HG03520 (cell line): Measurements from ENCODE around the gene ARHGEF18.
"Not testable (repeated sequence)": the region's sequence is repeated elsewhere in the genome, so short reads cannot be mapped to it uniquely, and the experiment has no call there.

Experiments
- ATAC-seq: cut with Tn5 transposase; IDR thresholded peaks from one replicate; pipeline ENCODE4 v1.9.1; 2021; ENCODE audit warnings: mild to moderate bottlenecking, moderate library complexity; ENCODE audit not compliant: unreplicated experiment

ARHGEF18 gene

DNA sequence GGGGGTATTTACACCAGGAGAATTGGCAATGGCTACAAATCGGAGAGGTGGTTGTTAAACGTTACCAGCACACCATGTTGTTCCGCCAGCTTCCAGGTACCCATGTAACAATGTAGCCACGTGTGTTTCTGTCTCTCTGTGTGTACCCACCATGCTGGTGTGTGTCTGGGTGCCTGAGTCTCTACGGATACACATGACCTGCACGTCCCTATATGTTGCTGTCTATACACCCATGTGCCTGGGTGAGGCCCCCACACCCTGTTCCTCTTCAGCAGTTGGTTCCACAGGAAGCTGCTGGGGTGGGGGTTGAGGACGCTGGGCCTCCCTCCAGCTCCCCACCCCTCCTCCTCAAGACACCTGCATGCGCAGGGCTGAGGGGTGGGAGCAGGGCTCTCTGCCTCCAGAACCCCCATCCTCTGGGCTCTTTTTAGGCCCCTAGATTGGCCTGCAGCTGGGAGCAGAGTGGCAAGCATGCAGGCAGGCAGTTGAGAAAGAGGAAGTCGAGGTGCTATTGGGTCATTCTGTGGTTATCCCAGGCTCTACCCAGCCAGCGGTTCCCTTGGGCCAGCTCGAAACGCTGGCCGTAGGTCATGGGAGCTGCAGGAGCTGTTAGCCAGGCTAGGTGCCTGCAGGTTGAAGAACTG is at the start of gene ARHGEF18:
ARHGEF18 (plus strand) TSS at position 351 of the 644 bp plus-strand sequence. CDS start 13,954 bp downstream, outside the sequence.
- ATAC-seq = no peak

DNA sequence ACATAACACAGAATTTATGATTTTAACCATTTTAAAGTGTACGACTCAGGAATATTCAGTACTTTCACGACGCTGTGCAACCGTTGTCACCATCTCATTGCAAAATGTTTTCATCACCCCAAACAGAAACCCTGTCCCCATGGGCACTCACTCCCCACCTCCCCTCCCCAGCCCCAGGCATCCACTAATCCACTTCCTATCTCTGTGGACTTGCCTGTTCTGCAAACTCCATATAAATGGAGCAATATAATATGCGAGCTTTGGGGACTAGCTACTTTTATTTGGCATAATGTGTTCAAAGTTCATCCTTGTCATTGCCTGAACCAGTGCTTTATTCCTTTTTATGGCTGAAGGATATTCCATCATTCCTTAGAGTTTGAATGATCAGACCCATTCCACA is 47.2 kb upstream of the ARHGEF18 start:
- ATAC-seq = no peak

DNA sequence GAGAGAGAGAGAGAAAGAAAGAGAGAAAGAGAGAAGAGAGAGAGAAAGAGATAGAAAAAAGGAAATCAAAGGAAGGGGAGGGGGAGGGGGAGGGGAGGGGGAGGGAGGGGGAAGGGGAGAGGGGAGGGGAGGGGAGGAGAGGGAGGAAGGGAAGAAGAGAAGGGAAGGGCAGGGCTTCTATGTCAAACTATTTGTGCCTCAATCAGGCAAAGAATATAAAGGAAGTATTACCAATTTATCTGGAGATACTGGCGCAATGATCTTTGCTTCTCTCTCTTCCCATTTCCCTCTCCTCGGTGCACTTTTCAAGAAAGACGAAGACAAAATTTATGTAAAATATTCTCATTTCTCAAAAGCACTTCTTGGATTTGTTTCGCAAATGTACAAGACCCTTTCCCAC is 45.3 kb upstream of the ARHGEF18 start:
- ATAC-seq = no peak

DNA sequence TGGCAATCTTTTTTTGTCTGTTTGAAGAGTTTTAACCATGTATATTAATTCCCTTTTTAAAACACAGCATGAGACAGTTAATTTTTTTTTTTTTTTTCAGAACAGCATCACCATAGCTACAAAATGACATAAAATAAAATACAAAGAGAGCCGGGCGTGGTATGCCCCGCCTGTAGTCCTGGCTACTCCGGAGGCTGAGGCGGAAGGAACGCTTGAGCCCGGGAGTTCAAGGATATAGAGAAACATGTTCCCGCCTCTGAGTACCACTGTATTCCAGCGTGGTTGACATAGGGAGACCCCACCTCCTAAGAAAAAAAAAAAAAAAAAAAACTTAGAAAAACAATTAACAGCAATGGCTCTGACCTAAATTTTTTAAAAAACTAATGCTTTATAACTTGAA is 44.5 kb upstream of the ARHGEF18 start:
- ATAC-seq = no peak

DNA sequence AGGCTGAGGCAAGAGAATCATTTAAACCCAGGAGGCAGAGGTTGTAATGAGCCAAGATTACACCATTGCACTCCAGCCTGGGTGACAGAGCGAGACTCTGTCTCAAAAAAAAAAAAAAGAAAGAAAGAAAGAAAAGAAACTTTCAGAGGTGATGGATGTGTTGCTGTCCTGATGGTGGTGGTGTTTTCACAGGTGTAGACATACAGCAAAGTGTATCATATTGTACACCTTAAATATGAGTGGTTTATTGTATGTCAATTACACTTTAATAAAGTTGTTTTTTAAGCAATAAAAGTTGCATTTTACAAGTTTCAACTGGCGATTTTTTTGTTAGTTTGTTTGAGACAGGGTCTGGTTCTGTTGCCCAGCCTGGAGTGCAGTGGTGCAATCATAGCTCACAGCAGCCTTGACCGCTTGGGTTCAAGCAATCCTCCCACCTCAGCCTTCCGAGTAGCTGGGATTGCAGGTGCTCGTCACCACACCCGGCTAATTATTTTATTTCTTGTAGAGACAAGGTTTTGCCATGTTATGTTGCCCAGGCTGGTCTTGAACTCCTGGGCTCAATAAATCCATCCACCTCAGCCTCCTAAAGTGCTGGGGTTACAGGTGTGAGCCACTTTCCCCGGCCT is 41.0 kb upstream of the ARHGEF18 start:
- no peak for ATAC-seq

DNA sequence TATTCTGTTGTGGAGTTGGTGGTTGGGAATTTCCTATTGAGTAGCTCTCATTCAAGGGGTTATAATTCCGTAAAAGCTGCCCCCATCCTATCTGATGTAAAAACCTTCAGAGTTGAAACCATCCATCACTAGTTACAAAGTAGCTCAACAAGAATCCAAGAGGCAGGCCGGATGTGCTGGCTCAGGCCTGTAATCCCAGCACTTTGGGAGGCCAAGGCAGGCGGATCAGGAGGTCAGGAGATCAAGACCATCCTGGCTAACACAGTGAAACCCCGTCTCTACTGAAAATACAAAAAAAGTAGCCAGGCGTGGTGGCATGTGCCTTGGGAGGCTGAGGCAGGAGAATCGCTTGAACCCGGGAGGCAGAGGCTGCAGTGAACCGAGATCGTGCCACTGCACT is 40.4 kb upstream of the ARHGEF18 start:
- ATAC-seq = not testable (repeated sequence)

DNA sequence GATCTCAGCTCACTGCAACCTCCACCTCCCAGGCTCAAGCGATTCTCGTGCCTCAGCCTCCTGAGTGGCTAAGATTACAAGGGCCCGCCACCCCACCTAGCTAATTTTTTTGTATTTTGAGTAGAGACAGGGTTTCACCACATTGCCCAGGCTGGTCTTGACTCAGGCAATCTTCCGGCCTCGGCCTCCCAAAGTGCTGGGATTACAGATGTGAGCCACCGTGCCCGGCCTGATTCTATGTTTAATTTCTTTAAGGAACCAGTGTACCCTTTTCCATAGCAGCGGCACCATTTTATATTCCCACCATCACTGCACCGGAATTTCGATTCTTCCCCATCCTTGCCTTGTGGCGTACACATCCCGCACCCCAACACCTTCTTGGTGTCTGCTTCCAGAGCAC is 36.8 kb upstream of the ARHGEF18 start:
- ATAC-seq = no peak

DNA sequence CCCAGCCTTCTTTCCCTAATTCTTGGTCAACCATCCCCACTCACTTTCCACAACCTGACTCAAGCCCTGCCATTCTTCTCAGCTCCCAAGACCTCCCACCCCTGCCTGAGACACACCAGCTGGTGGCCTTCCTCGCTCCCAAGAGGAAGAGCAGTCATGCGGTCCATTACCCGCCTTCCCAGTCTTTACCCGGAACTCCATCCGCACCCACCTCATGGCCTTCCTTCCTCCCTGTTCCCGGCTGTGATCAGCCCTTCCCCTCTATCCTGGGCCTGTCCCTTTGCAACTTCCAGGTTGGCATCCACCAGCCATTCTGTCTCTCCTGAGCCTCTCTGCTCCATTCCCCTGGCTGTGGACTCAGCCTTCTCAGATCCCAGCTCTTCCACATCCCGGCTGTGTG is 35.9 kb upstream of the ARHGEF18 start:
- no peak for ATAC-seq

DNA sequence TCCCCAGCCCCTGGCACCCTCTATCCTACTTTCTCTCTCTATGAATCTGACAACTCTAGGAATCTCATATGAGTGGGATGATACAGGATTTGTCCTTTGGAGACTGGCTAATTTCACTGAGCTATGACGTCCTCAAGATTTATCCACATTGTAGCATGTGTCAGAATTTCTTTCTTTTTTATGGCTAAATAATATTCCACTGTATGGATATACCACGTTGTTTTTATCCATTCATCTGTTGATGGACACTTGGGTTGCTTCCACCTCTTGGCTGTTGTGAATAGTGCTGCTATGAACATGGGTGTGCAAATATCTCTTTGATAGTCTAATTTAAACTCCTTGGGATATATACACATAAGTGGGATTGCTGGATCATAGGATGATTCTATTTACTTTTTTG is 30.6 kb upstream of the ARHGEF18 start:
- no peak for ATAC-seq

DNA sequence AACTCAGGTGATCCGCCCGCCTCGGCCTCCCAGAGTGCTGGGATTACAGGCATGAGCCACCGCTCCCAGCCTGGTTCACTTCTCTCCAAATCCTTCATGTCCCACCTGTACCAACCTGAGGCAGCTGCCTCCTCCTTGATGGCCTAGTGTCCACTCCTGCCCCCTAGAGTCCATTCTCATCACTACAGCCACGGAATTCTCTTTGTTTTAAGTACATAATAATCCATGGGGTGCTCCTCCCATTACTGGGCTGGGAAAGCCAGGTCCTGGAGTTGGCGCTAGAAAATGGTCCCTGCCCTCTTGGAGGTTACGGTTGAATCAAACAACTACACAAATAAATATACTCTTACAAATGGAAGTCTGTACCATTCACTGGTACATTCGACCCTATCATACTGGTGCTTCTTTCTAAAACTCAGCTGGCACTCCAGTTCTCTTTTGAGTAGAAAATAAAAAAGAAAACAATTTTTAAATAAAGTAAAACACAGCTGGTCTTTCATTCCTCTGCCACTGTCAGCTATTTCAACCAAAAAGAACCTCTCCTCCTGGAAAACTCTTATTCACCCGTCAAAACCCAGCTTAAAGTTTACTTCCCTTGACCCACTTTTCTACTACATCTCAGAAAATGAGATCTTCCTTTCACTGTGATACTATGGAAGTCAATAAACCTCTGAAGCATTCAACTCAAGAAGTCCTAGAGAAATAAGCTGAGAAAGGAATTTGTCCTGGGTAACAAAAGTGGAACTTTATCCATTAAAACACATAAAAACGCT is 22.4 kb upstream of the ARHGEF18 start:
- no peak for ATAC-seq

DNA sequence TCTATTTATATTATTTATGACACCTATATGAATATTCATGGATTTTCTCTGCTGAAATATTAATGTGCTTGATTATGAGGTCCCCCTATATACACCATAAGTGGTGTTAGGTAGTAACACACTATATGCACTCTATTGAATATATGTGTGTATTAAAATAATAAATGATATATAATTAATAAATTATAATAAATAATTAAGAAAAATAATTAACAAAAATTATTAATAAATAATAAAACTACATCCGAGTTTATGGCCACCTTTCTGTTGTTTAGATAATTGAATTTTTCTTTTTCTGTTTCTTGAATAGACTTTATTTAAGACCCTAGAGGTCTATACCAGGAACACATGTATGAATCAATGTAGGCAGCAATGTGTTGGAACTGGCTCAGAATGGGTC is 20.9 kb upstream of the ARHGEF18 start:
- no peak for ATAC-seq

DNA sequence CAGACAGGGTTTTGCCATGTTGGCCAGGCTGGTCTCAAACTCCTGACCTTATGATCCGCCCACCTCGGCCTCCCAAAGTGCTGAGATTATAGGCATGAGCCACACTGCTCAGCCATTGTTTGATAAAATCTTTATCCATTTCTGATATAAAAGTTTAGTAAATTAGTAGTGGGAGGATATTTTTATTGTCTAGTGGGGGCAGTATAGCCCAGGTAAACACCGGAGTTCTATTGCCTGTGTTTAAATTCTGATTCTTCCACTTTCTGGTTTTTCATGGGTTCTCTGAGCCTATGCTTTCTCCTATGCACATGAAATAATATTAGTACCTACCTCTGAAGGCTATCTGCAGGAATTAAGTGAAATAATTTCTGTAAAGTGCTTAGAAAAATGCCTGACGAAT is 20.1 kb upstream of the ARHGEF18 start:
- ATAC-seq = no peak

DNA sequence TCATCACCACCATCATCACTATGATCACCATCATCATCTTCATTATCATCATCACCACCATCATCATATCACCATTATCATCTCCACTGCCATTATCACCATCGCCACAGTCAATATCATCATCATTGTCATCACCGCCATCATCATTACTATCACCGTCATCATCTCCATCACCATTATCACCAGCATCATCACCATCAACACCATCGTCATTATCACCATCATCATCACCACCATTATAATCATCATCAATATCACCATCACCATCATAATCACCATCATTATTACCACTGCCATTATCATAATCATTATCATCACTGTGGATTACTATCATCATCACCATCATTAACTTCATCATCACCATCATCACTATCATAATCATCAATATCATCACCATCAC is 17.3 kb upstream of the ARHGEF18 start:
- ATAC-seq = no peak

DNA sequence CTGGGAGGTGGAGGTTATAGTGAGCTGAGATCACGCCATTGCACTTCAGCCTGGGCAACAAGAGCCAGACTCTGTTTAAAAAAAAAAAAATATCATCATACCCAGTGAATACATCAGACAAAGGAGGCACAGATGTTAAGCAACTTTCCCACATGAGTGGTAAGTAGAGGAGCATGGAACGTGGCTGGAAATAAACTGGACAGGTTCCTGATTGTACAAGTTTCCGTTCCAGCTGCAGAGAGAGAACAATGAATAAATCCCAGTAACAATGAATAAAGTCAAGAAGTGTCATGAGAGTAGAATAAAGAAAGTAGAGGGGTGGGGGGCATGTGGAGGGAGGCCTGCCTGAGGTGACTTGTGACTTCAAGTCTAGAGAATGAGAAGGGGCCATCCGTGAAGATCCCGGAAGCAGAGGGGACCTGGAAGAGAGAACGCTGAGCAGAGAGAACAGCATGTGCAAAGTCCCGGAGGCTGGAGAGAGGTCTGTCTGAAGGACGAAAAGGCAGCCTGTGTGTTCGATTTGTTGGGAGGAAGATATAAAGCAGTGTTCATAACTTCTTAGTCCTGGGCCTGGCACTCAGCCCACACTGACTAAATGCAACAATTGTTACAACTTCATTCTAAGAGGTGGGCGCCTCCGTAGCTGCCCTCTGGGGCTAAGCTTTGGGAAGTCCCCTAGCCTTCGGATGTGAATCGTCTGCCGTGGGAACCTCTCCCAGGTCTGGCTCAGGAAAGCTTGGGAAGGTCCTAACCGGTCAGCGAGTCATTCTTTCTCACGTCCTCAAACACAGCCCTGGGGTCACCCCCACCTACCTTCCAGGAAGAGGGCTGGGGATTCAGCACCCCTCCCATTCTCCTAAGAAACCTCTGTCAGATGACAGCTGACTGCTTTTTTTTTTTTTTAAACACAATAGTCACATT is 15.3 kb upstream of the ARHGEF18 start:
- no peak for ATAC-seq

DNA sequence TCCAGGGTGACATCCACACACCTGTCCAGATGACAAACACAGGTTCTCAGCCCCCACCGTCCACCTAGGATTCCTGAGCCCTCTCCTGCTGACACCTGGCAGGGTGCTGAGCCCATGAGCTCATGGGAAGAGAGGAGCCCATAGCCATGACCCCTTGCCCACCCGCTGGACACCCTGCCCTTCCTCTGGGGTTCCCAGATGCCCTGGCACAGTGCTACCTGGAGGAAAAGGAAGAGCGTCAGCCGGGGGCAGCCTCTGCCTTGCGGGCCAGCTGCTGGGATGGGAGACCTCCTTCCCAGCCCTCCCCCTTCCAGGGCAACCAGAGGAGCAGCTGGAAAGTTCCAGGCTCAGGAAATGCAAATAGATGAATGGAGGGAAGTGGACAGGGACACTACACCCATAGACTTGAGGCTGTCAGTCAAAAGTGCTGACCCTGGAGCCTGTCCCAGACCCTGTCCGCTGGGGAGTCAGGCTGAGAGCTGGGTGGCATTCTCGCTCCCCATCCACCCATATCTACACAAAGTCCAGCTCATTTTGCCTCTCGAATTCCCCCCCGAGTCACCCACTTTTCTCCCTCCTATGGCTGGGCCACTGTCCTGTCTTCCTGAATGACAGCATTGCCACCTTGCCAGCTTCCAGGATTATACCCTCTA is 12.3 kb upstream of the ARHGEF18 start:
- no peak for ATAC-seq

DNA sequence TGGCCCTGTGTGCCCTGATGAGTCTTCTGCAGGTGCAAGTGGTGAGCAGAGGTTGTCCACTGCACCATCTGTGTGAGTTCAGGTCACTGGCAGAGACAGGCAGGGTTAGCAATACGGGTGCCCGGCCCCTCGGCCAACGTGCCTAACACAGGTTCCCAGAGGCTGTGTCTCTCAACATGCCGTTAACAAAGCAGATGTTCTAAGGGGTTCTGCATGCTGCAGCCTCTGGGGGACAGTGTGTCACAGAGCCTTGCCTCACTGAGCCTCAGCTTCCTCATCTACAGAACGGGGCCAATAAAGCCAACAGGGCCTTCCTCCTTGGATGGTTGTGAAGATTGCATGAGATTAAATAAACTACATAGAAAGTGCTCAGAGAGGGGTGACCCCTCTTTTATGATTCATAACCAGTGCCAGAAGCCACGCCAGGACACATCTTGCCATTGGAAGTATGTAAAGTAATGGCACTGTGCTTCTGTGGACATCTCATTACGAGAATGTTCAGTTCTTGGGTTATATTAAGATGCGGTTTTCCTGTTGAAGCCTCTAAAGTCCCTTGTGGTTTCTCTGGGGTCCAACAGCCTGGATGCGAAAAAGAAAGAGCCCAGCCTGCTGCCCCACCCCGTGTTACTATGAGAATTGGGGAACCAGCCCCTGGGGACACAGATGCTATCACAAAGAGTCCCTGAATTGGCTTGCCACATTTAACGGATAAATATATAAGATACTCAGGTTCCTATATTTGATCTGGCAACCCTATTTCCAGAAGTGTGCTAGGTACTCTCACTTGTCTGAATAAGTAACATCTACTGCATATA is 11.2 kb upstream of the ARHGEF18 start:
- peak; percentile 77 for ATAC-seq

DNA sequence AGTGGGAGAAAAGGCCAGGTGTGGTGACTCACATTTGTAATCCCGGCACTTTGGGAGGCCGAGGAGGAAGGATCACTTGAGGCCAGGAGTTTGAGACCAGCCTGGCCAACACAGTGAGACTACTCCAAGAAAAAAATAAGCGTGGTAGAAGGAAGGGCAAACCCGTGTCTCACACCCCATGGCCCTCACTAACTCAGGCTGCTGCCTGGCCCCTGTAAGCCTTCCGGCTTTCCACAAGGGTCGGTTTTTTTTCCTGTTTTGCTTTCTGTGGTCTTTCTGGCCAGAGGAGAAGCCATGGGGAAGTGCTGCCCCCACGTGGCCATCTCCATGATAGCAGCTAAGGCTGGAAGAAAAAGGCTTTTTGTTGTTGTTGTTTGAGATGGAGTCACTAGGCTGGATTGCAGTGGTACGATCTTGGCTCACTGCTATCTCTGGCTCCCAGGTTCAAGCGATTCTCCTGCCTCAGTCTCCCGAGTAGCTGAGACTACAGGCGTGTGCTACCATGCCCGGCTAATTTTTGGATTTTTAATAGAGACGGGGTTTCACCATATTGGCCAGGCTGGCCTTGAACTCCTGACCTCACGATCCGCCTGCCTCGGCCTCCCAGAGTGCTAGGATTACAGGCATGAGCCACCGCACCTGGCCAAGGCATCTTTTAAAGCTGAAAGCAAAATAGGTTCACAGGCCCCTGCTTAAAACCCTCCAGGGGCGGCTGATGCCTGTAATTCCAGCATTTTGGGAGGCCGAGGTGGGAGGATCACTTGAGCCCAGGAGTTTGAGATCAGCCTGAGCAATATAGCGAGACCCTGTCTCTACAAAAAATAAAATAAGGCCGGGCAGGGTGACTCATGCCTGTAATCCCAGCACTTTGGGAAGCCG is 7.5 kb upstream of the ARHGEF18 start:
- ATAC-seq = no peak

DNA sequence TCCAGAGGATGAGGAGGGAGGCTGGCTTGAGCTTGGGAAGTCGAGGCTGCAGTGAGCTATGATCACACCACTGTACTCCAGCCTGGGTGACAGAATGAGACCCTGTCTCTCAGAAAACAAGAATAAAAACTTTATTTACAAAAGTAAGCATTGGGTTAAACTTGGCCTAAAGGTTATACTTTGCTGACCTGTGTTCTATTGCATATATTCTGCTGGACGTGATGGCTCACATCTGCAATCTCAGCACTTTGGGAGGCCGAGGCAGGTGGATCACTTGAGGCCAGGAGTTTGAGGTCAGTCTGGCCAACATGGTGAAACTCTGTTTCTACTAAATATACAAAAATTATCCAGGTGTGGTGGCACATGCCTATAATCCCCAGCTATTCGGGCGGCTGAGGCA is 6.6 kb upstream of the ARHGEF18 start:
- ATAC-seq = no peak

DNA sequence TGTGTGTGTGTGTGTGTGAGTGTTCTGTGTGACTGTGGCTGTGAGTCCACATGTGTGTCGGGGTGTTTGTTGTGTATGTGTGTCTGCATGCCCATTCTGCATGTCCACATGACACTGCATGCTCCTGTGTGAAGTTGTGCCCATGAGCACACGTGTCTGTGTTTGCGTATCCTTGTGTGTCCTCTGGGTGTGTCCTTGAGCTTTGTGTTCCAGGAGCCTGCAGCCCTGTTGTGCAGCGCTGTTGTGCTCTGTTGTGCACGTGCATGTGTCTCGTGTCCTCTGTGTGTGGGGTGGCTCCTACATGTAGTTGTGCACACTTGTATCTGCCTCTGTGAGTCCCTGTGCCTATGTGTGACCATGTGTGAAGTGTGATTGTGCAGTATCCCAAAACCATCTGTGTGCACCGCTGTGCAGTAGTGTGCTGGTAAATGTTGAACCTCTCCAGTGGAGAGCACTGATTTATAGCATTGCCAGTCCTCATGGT is 2.2 kb upstream of the ARHGEF18 start:
- ATAC-seq = no peak
